K562 (cell line): ENCODE results near the gene KCNK10. TPM values are rescaled to one million over a fixed set of nuclear protein-coding genes. Genes with fewer than 3 reads are reported as not detected.

Experiments used
- ATAC-seq: fragments of 200-7000 bp; cut with Tn5 transposase; 3 replicates; pipeline ENCODE4 v1.9.1; 2020; ENCODE audit warnings: moderate library complexity
- BruUV-seq: library from RNA; stranded (reverse); fragments of 400-500 nt; replicated peaks from 2 replicates; lab custom pipeline; 2021; lab: Mats Ljungman, UMichigan
- CTCF ChIA-PET: fragments of 300-600 bp; formaldehyde crosslinking; extraction: SDS; loops from one replicate; lab custom pipeline; 2021; ENCODE audit warnings: low intra/inter-chr PET ratio; lab: Yijun Ruan, JAX
- POLR2A ChIA-PET: fragments of 300-600, 350-650 bp; sonication (Branson Sonifier 250); formaldehyde crosslinking; extraction: SDS; loops from one replicate; lab custom pipeline; 2021; ENCODE audit warnings: antibody characterized with exemption, inconsistent platforms; lab: Yijun Ruan, JAX
- DNase-seq, 4 experiments: peaks; one replicate each; pipeline versions ENCODE4 v3.0.0 to v3.0.0-alpha.2; 2011 to 2018; ENCODE audit warnings: low spot score in 3 of 4, mixed read lengths in 3 of 4; ENCODE audit errors: extremely low read depth in 1 of 4
- FAIRE-seq: peaks from 2 replicates; lab custom pipeline; 2011; peaks lifted over from hg19 to GRCh38; lab: Jason Lieb, UNC
- H2AFZ ChIP-seq: 2 replicates; pipeline ENCODE4 v1.6.0; 2011; ENCODE audit warnings: low read depth, low read length, control low read depth, inconsistent platforms
- H3K27ac ChIP-seq: fragments of 200-600 bp; 3 replicates; pipeline ENCODE4 v1.8.0; 2011; ENCODE audit warnings: low read depth, mild to moderate bottlenecking, control low read depth, inconsistent platforms, low read length, moderate library complexity, mixed read lengths; ENCODE audit errors: extremely low read depth
- H3K27me3 ChIP-seq, 2 experiments: fragments of 300-600 bp in 1 of 2; 2 replicates in 1 of 2; 3 replicates in 1 of 2; pipeline versions ENCODE4 v1.6.0 to v1.8.0; 2011; ENCODE audit warnings: inconsistent platforms in 2 of 2, low read length in 2 of 2, mild to moderate bottlenecking in 1 of 2, mixed read lengths in 1 of 2, moderate library complexity in 1 of 2; ENCODE audit not compliant: control insufficient read depth in 2 of 2, insufficient read depth in 2 of 2
- H3K36me3 ChIP-seq: fragments of 300-600 bp; 3 replicates; pipeline ENCODE4 v1.8.0; 2011; ENCODE audit warnings: mild to moderate bottlenecking, low read length, inconsistent platforms; ENCODE audit not compliant: control insufficient read depth, insufficient read depth
- H3K4me1 ChIP-seq, 2 experiments: fragments of 200-600 bp in 1 of 2; replicated peaks in 1 of 2; 2 replicates in 1 of 2; 3 replicates in 1 of 2; pipeline versions ENCODE4 v1.5.1 to v1.8.0; 2011; ENCODE audit warnings: inconsistent platforms in 2 of 2, low read length in 2 of 2, mild to moderate bottlenecking in 1 of 2, mixed read lengths in 1 of 2, moderate library complexity in 1 of 2; ENCODE audit not compliant: control insufficient read depth in 2 of 2, insufficient read depth in 2 of 2
- H3K4me2 ChIP-seq: 2 replicates; pipeline ENCODE4 v1.6.1; 2011; ENCODE audit warnings: low read length, control low read depth, inconsistent platforms, mixed read lengths; ENCODE audit not compliant: insufficient read depth
- H3K4me3 ChIP-seq: fragments of 200-600 bp; sonication (generic), shearing (Covaris generic); 2 replicates; pipeline ENCODE4 v1.5.1; 2016; ENCODE audit warnings: control low read depth, inconsistent platforms
- H3K79me2 ChIP-seq: fragments of 200-600 bp; 3 replicates; pipeline ENCODE4 v1.8.0; 2011; ENCODE audit warnings: low read length, inconsistent platforms; ENCODE audit not compliant: control insufficient read depth, insufficient read depth
- H3K9ac ChIP-seq, 2 experiments: 2 replicates each; pipeline versions ENCODE4 v1.6.0 to v1.6.1; 2011; ENCODE audit warnings: low read depth in 2 of 2, low read length in 2 of 2, control low read depth in 1 of 2, inconsistent platforms in 1 of 2, mild to moderate bottlenecking in 1 of 2, mixed read lengths in 1 of 2; ENCODE audit not compliant: insufficient read depth in 1 of 2
- H3K9me1 ChIP-seq: one replicate; pipeline ENCODE4 v1.6.0; 2011; ENCODE audit warnings: inconsistent platforms, mild to moderate bottlenecking, low read length, moderate library complexity; ENCODE audit not compliant: control insufficient read depth, insufficient read depth
- H3K9me3 ChIP-seq: replicated peaks from 2 replicates; pipeline ENCODE4 v1.5.1; 2011; ENCODE audit warnings: low read depth, low read length, inconsistent platforms; ENCODE audit not compliant: control insufficient read depth, insufficient read depth
- H4K20me1 ChIP-seq: replicated peaks from 2 replicates; pipeline ENCODE4 v1.6.1; 2011; ENCODE audit warnings: low read length, inconsistent platforms, mixed read lengths; ENCODE audit not compliant: control insufficient read depth, insufficient read depth
- ARID1B ChIP-seq: fragments of 450-650 bp; IDR thresholded peaks from 2 replicates; pipeline ENCODE4 v1.6.1; 2016; ENCODE audit warnings: antibody characterized with exemption, mild to moderate bottlenecking, inconsistent platforms
- BRF2 ChIP-seq: IDR thresholded peaks from 3 replicates; pipeline ENCODE4 v1.6.1; 2011; ENCODE audit warnings: borderline replicate concordance, mild to moderate bottlenecking; ENCODE audit not compliant: insufficient read length, insufficient read depth
- CBFA2T3 ChIP-seq: fragments of 450-650 bp; IDR thresholded peaks from 2 replicates; pipeline ENCODE4 v1.6.1; 2017
- CBX2 ChIP-seq: fragments of 200-600 bp; sonication (generic); IDR thresholded peaks from one replicate; pipeline ENCODE4 v1.6.1; 2012; ENCODE audit warnings: mild to moderate bottlenecking, low read length, inconsistent platforms; ENCODE audit not compliant: insufficient read depth, poor library complexity, severe bottlenecking
- CEBPB ChIP-seq: fragments of 450-650 bp; IDR thresholded peaks from 2 replicates; pipeline ENCODE4 v1.6.1; 2016; ENCODE audit warnings: missing genetic modification characterization, missing compliant biosample characterization
- CSDE1 ChIP-seq, 2 experiments: fragments of 450-650 bp; IDR thresholded peaks; 2 replicates each; pipeline ENCODE4 v1.6.1; 2016; ENCODE audit warnings: mild to moderate bottlenecking in 1 of 2
- GABPB2 ChIP-seq: fragments of 250-450 bp; sonication (Bioruptor Pico); conservative IDR thresholded peaks from 2 replicates; pipeline ENCODE4 v1.5.1; 2021; ENCODE audit warnings: mild to moderate bottlenecking
- GATA2 ChIP-seq: sonication (generic); formaldehyde crosslinking; IDR thresholded peaks from 2 replicates; pipeline ENCODE4 v1.4.0; 2020; ENCODE audit warnings: mild to moderate bottlenecking, missing genetic modification reagents
- IFI16 ChIP-seq: fragments of 250-450 bp; sonication (Bioruptor Pico); IDR thresholded peaks from 2 replicates; pipeline ENCODE4 v2.1.2; 2022; ENCODE audit warnings: mild to moderate bottlenecking, inconsistent platforms
- KLF1 ChIP-seq: fragments of 450-650 bp; IDR thresholded peaks from 2 replicates; pipeline ENCODE4 v1.6.1; 2016; ENCODE audit warnings: missing genetic modification characterization, missing compliant biosample characterization
- KLF6 ChIP-seq: fragments of 250-450 bp; sonication (Bioruptor Pico); IDR thresholded peaks from 2 replicates; pipeline ENCODE4 v1.4.0; 2020; ENCODE audit warnings: mild to moderate bottlenecking, moderate library complexity, borderline replicate concordance
- MIER1 ChIP-seq: fragments of 450-650 bp; IDR thresholded peaks from 2 replicates; pipeline ENCODE4 v1.6.1; 2016; ENCODE audit warnings: antibody characterized with exemption, mild to moderate bottlenecking, low read depth
- SMARCA4 ChIP-seq: fragments of 450-650 bp; IDR thresholded peaks from 2 replicates; pipeline ENCODE4 v1.6.1; 2016
- SRF ChIP-seq, 2 experiments: fragments of 250-450, 450-650 bp in 1 of 2; sonication (Bioruptor Pico) in 1 of 2; sonication (generic) in 1 of 2; formaldehyde crosslinking; IDR thresholded peaks; 2 replicates each; pipeline versions ENCODE4 v1.5.0 to v1.5.1; 2020 to 2022; ENCODE audit warnings: mild to moderate bottlenecking in 1 of 2, missing genetic modification reagents in 1 of 2
- TAF15 ChIP-seq: fragments of 200-400 bp; formaldehyde crosslinking; IDR thresholded peaks from 2 replicates; pipeline ENCODE4 v1.6.1; 2017; ENCODE audit warnings: mild to moderate bottlenecking, low read depth, low read length, moderate library complexity
- TAL1 ChIP-seq: fragments of 450-650 bp; IDR thresholded peaks from 2 replicates; pipeline ENCODE4 v1.6.1; 2016; ENCODE audit warnings: mild to moderate bottlenecking
- TEAD4 ChIP-seq, 2 experiments: sonication (generic) in 1 of 2; formaldehyde crosslinking in 1 of 2; IDR thresholded peaks; 2 replicates each; pipeline versions ENCODE4 v1.6.1 to v1.8.0; 2012 to 2022; ENCODE audit warnings: borderline replicate concordance in 1 of 2, inconsistent platforms in 1 of 2, low read length in 1 of 2, mild to moderate bottlenecking in 1 of 2, missing genetic modification reagents in 1 of 2
- TRIM28 ChIP-seq: fragments of 450-650 bp; IDR thresholded peaks from 2 replicates; pipeline ENCODE4 v1.6.1; 2017
- ZNF584 ChIP-seq: fragments of 200-800 bp; sonication (Bioruptor generic); IDR thresholded peaks from 2 replicates; pipeline ENCODE4 v1.6.1; 2016; ENCODE audit warnings: low read depth, mild to moderate bottlenecking, missing genetic modification characterization, missing compliant biosample characterization
- WGBS: fragments of 100-300 bp; shearing (Covaris generic); methylation state at CpG from one replicate; pipeline ENCODE4 v1.1.6; 2016; ENCODE audit warnings: low coverage, mixed read lengths; ENCODE audit not compliant: insufficient coverage; ENCODE audit errors: missing lambda C conversion rate; 5-methylcytosine and 5-hydroxymethylcytosine counted together
- in situ Hi-C: fragments of 300-500 bp; cut with MboI; formaldehyde crosslinking; loops from 4 replicates; pipeline ENCODE4 v1.15.0; 2018; ENCODE audit warnings: inconsistent platforms, mixed read lengths
- intact Hi-C: fragments of 100-400 bp; cut with micrococcal nuclease; formaldehyde crosslinking; loops from 2 replicates; pipeline ENCODE4 v1.14.2; 2022
- polyA plus RNA-seq, 8 experiments: library from polyadenylated mRNA; depleted of rRNA in 4 of 8; stranded (reverse) in 5 of 8; unstranded in 3 of 8; fragments of >200 nt; fragmentation: Nextera tagmentation in 2 of 8; fragmentation: Illumina TruSeq in 1 of 8; extraction: Ambion mirVana in 2 of 8; extraction: Trizol in 1 of 8; gene quantifications; 2 replicates each; pipeline versions ENCODE4 v1.2.1 to v1.2.3, GENCODE V29; 2011 to 2014; ENCODE audit warnings: inconsistent platforms in 1 of 8, missing spikeins in 1 of 8
- total RNA-seq, 7 experiments: library from RNA; depleted of rRNA in 6 of 7; stranded (reverse); fragments of >200 nt in 6 of 7; fragmentation: Illumina TruSeq in 2 of 7; extraction: Trizol in 2 of 7; gene quantifications; 2 replicates each; pipeline versions ENCODE4 v1.2.1 to v1.2.3, GENCODE V29; 2011 to 2021; ENCODE audit warnings: low replicate concordance in 1 of 7
- TF ChIP-seq, protein P1 (sequence below): fragments of 450-650 bp; formaldehyde crosslinking; IDR thresholded peaks from 2 replicates; pipeline ENCODE4 v1.4.0; 2022; ENCODE audit warnings: missing genetic modification characterization
- TF ChIP-seq, protein P2 (sequence below): fragments of 250-450 bp; sonication (Bioruptor Pico); IDR thresholded peaks from 2 replicates; pipeline ENCODE4 v1.5.0; 2021; ENCODE audit warnings: mild to moderate bottlenecking, borderline replicate concordance

KCNK10 gene
- total and polyA plus RNA-seq, 9 of the 15 experiments (the other 6 are each of a cell fraction or from before 2014, with no cell fraction given): not detected

- no TSS peak for BruUV-seq
- Histone ChIP-seq H3K4me1 (no peaks in the 10 kb centered on the region), H4K20me1 (no peaks in the 10 kb centered on the region), H3K4me2 (no peak overlapping the region), H2AFZ (no peak overlapping the region), H3K36me3 (no peaks in the 10 kb centered on the region), H3K27ac (no peak overlapping the region), H3K4me3 (no peak overlapping the region), H3K79me2 (no peaks in the 10 kb centered on the region), H3K27me3 (no peaks in the 10 kb centered on the region), H3K9me1 (no peaks in the 10 kb centered on the region), H3K9ac (no peak overlapping the region), H3K9me3 (no peaks in the 10 kb centered on the region)
- in situ Hi-C loops: no loop called here
- WGBS: 0% methylated on average over 2 of the region's 4 CpGs
- no peak for ATAC-seq
- DNase-seq: peak in 1 of 4 experiments; percentile 3
- CTCF ChIA-PET: no interaction called here
- FAIRE-seq: no peak
- POLR2A ChIA-PET: no interaction called here
- intact Hi-C loops: no loop called here
- TF ChIP-seq MIER1 (no peak), TEAD4 (IDR thresholded peaks at IDR 0.05; ENCODE audit: low read length) (0 out of 2 replicates have a peak, but pooled peaks have one; percentile 35), TEAD4 (CRISPR knock-in tag; IDR thresholded peaks at IDR 0.05; ENCODE audit: borderline replicate concordance) (no peak), TAF15 (no peak), SMARCA4 (no peak), KLF1 (tag) (no peak), CEBPB (tag) (no peak), CBX2 (no peak), ZNF584 (no peak), TRIM28 (no peak), IFI16 (CRISPR knock-in tag) (no peak), ARID1B (peak; percentile 59), CSDE1 (IDR thresholded peaks at IDR 0.05) (no peak), TAL1 (peak; percentile 75), SRF (CRISPR knock-in tag; IDR thresholded peaks at IDR 0.05) (no peak), GABPB2 (CRISPR knock-in tag) (no peak), BRF2 (no peak), KLF6 (CRISPR knock-in tag) (no peak), CBFA2T3 (peak; percentile 32), GATA2 (CRISPR knock-in tag) (no peak)
- TF ChIP-seq, protein P1, sequence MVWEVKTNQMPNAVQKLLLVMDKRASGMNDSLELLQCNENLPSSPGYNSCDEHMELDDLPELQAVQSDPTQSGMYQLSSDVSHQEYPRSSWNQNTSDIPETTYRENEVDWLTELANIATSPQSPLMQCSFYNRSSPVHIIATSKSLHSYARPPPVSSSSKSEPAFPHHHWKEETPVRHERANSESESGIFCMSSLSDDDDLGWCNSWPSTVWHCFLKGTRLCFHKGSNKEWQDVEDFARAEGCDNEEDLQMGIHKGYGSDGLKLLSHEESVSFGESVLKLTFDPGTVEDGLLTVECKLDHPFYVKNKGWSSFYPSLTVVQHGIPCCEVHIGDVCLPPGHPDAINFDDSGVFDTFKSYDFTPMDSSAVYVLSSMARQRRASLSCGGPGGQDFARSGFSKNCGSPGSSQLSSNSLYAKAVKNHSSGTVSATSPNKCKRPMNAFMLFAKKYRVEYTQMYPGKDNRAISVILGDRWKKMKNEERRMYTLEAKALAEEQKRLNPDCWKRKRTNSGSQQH (CRISPR knock-in tag): no peak
- TF ChIP-seq, protein P2, sequence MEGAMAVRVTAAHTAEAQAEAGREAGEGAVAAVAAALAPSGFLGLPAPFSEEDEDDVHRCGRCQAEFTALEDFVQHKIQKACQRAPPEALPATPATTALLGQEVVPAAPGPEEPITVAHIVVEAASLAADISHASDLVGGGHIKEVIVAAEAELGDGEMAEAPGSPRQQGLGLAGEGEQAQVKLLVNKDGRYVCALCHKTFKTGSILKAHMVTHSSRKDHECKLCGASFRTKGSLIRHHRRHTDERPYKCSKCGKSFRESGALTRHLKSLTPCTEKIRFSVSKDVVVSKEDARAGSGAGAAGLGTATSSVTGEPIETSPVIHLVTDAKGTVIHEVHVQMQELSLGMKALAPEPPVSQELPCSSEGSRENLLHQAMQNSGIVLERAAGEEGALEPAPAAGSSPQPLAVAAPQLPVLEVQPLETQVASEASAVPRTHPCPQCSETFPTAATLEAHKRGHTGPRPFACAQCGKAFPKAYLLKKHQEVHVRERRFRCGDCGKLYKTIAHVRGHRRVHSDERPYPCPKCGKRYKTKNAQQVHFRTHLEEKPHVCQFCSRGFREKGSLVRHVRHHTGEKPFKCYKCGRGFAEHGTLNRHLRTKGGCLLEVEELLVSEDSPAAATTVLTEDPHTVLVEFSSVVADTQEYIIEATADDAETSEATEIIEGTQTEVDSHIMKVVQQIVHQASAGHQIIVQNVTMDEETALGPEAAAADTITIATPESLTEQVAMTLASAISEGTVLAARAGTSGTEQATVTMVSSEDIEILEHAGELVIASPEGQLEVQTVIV (CRISPR knock-in tag): no peak
These were observed 26.7 kb downstream of the KCNK10 start for GRCh38 chr14:88296351-88296750.
